BE2C (cell line): Measurements from ENCODE around the gene CDKN1A.
A peak's percentile ranks its signal among the peaks of the same experiment; 100 is the strongest.

Experiments used
- DNase-seq: peaks from one replicate; pipeline ENCODE4 v3.0.0-alpha.2; 2020
- H3K27me3 ChIP-seq: fragments of 250-450 bp; sonication (Bioruptor Pico); 2 replicates; pipeline ENCODE4 v1.5.1; 2020; ENCODE audit warnings: mild to moderate bottlenecking
- H3K36me3 ChIP-seq: fragments of 250-450 bp; sonication (Bioruptor Pico); 2 replicates; pipeline ENCODE4 v1.5.1; 2020; ENCODE audit warnings: mild to moderate bottlenecking
- H3K4me1 ChIP-seq: fragments of 250-450 bp; sonication (Bioruptor Pico); 2 replicates; pipeline ENCODE4 v1.5.1; 2020
- H3K4me3 ChIP-seq: 2 replicates; pipeline ENCODE4 v1.5.1; 2011; ENCODE audit warnings: low read depth, low read length
- H3K9me3 ChIP-seq: fragments of 250-450 bp; sonication (Bioruptor Pico); 2 replicates; pipeline ENCODE4 v1.5.1; 2020
- TF ChIP-seq, protein P1 (sequence below): IDR thresholded peaks from 2 replicates; pipeline ENCODE4 v1.5.1; 2012; ENCODE audit warnings: mild to moderate bottlenecking, low read depth, low read length

The CDKN1A gene

DNA sequence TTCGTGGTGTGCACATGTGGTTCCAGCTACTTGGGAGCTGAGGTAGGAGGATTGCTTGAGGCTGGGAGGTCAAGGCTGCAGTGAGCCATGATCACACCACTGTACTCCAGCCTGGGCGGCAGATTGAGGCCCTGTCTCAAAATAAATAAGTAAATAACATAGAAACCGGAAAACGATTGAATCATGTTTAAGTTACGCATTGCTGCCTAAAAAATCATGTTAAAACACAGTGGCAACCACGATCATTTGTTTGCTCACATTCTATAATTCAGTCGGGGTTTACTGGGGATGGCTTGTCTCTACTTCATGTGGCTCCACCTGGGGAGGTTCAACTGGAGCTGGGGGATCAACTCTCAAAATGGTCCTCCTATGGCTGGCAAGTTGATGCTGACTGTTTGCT, 8.2 kb upstream of the CDKN1A start:
- no peaks in the 10 kb centered on the region for H3K36me3 ChIP-seq
- H3K4me1 ChIP-seq: peaks cover 8% of the 10 kb centered on the region
- DNase-seq: no peak

DNA sequence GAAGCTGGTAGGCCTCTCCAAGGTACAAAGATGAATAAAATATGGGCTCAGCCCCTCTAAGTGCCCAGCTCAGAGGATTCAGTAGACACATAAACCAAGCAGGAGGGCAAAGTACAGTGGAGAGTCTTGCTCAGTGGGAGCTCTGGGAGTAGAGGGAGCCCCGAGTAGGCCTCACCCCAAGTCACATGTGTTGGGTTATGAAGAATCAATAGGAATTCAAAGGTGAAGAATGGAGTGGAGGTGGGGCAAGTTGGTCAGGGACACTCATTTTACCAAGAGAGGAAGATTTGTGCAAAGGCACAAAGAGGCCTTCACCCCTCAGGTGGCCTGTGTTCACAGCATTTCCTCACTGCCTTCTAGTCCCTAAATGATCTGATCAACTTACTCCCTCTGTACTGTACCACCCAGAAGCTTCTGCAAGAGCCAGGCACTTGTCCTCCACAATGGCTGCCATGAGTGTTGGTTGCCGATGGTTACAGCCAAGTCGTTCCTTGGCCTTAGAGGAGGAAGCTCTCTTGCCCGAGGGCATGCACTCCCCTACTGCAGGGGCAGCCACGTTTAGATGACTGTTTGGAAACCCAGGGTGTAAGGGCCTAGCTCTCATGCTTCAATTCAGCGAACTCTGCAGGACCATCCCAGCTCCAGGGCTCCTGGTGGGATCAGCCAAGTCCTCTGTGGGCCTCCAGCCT, 6.7 kb upstream of the CDKN1A start:
- peak; percentile 29 for DNase-seq
- Histone ChIP-seq H3K4me3 (no peak overlapping the region), H3K4me1 (peaks cover 8% of the 10 kb centered on the region), H3K27me3 (no peaks in the 10 kb centered on the region), H3K9me3 (no peaks in the 10 kb centered on the region), H3K36me3 (no peaks in the 10 kb centered on the region)
- TF ChIP-seq, protein P1, sequence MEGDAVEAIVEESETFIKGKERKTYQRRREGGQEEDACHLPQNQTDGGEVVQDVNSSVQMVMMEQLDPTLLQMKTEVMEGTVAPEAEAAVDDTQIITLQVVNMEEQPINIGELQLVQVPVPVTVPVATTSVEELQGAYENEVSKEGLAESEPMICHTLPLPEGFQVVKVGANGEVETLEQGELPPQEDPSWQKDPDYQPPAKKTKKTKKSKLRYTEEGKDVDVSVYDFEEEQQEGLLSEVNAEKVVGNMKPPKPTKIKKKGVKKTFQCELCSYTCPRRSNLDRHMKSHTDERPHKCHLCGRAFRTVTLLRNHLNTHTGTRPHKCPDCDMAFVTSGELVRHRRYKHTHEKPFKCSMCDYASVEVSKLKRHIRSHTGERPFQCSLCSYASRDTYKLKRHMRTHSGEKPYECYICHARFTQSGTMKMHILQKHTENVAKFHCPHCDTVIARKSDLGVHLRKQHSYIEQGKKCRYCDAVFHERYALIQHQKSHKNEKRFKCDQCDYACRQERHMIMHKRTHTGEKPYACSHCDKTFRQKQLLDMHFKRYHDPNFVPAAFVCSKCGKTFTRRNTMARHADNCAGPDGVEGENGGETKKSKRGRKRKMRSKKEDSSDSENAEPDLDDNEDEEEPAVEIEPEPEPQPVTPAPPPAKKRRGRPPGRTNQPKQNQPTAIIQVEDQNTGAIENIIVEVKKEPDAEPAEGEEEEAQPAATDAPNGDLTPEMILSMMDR: no peak

More for the DNA sequence above, 8.2 kb upstream of the CDKN1A start:
- no peaks in the 10 kb centered on the region for H3K27me3 ChIP-seq
- TF ChIP-seq, protein P1: no peak
- no peaks in the 10 kb centered on the region for H3K9me3 ChIP-seq
- no peak overlapping the region for H3K4me3 ChIP-seq

DNA sequence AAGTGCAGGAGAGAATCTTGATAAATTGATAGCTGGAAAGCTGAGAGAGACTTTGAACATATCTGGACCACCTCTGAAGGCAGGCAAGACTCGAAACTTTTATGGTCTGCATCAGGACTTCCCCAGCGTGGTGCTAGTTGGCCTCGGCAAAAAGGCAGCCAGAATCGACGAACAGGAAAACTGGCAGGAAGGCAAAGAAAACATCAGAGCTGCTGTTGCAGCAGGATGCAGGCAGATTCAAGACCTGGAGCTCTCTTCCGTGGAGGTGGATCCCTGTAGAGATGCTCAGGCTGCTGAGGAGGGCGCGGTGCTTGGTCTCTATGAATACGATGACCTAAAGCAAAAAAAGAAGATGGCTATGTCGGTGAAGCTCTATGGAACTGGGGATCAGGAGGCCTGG, 4.6 kb upstream of the CDKN1A start:
- Histone ChIP-seq H3K27me3 (peaks cover 3% of the 10 kb centered on the region), H3K4me1 (peaks cover 12% of the 10 kb centered on the region), H3K36me3 (no peaks in the 10 kb centered on the region), H3K4me3 (no peak overlapping the region), H3K9me3 (no peaks in the 10 kb centered on the region)
- TF ChIP-seq, protein P1: no peak
- no peak for DNase-seq

DNA sequence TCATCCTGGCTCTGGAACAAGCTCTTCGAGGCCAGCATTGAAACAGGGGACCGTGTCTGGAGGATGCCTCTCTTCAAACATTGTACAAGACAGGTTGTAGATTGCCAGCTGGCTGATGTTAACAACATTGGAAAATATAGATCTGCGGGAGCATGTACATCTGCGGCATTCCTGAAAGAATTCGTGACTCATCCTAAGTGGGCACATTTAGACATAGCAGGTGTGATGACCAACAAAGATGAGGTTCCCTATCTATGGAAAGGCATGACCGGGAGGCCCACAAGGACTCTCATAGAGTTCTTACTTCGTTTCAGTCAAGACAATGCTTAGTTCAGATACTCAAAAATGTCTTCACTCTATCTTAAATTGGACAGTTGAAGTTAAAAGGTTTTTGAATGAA, 3.6 kb upstream of the CDKN1A start:
- H3K4me3 ChIP-seq: no peak overlapping the region
- H3K4me1 ChIP-seq: peaks cover 15% of the 10 kb centered on the region
- H3K27me3 ChIP-seq: peaks cover 10% of the 10 kb centered on the region
- no peaks in the 10 kb centered on the region for H3K36me3 ChIP-seq
- no peak for DNase-seq
- TF ChIP-seq, protein P1: no peak
- no peaks in the 10 kb centered on the region for H3K9me3 ChIP-seq

DNA sequence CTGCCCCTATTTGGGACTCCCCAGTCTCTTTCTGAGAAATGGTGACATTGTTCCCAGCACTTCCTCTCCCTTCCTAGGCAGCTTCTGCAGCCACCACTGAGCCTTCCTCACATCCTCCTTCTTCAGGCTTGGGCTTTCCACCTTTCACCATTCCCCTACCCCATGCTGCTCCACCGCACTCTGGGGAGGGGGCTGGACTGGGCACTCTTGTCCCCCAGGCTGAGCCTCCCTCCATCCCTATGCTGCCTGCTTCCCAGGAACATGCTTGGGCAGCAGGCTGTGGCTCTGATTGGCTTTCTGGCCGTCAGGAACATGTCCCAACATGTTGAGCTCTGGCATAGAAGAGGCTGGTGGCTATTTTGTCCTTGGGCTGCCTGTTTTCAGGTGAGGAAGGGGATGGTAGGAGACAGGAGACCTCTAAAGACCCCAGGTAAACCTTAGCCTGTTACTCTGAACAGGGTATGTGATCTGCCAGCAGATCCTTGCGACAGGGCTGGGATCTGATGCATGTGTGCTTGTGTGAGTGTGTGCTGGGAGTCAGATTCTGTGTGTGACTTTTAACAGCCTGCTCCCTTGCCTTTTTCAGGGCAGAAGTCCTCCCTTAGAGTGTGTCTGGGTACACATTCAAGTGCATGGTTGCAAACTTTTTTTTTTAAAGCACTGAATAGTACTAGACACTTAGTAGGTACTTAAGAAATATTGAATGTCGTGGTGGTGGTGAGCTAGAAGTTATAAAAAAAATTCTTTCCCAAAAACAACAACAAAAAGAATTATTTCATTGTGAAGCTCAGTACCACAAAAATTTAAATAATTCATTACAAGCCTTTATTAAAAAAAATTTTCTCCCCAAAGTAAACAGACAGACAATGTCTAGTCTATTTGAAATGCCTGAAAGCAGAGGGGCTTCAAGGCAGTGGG, 2.1 kb upstream of the CDKN1A start:
- Histone ChIP-seq H3K36me3 (no peaks in the 10 kb centered on the region), H3K4me1 (peaks cover 15% of the 10 kb centered on the region), H3K4me3 (no peak overlapping the region), H3K9me3 (no peaks in the 10 kb centered on the region), H3K27me3 (peaks cover 10% of the 10 kb centered on the region)
- TF ChIP-seq, protein P1: no peak
- DNase-seq: no peak
